Measurements from ENCODE around the gene BCL2L15.
"Not testable (repeated sequence)": the region's sequence is repeated elsewhere in the genome, so short reads cannot be mapped to it uniquely, and the experiment has no call there.

Gene BCL2L15

DNA sequence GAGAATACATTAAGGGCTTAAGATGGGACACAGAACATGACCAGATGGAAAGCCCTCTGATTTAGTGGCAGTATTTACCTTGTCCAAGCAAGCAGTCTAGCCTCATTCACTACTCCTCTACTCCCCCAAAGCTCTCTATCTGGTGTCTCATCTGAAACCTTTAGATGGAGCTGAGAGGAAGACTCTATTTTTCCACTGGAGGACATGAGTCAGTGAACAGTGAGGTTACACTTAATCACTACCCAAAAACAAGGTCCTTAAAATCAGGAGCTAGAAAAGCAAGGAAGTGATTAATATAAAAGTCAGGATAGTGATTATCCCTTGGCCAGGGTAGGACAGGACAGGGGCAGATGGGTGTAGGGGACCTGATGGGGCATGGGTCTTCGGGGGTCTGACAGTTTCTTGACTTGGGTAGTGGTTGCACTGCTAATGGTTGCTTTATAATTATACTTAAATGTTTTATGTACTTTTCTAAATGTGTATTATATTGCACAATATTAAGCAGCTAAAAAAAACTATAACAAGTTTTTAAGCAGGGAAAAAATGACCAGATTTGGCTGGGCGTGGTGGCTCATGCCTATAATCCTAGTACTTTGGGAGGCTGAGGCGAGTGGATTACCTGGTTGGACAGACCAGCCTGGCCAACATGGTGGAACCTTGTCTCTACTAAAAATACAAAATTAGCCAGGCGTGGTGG is 18.8 kb downstream of the BCL2L15 start:
- no peak for DNase-seq

DNA sequence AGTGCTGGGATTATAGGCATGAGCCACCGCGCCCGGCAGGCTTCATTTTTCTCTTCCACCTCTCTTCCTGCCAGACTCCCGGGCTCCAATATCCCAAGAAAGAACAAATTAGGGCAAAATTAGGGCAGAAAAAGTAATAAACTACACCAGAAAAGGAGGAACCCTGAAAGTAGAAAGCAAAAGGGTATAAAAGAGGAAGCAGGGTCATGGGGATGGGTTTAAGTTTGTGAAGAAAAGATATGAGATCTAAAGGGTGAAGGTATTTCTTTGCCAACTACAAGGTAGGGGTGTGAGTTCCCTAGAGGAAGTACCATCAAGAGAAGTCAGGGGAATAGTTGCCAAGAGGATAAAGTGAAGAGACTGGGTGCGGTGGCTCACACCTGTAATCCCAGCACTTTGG is 25.7 kb downstream of the BCL2L15 start:
- DNase-seq, result no peak

DNA sequence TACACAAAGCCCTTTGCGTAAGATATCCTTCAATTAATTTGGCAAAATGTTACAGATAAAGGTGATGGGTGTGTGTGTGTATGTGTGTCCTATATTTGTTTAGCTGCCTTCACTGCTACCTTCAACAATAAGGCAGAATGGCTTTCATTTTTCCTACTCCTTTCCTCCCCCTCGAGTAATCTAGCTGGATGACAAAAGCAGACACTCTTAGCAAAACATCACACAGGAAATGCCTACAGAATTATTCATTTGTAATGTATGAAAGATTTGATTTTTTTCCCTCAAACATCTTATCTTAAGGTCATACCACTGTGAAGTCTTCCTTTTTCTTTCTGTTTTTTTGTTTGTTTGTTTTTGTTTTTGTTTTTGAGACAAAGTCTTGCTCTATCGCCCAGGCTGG is 26.5 kb downstream of the BCL2L15 start:
- no peak for DNase-seq

DNA sequence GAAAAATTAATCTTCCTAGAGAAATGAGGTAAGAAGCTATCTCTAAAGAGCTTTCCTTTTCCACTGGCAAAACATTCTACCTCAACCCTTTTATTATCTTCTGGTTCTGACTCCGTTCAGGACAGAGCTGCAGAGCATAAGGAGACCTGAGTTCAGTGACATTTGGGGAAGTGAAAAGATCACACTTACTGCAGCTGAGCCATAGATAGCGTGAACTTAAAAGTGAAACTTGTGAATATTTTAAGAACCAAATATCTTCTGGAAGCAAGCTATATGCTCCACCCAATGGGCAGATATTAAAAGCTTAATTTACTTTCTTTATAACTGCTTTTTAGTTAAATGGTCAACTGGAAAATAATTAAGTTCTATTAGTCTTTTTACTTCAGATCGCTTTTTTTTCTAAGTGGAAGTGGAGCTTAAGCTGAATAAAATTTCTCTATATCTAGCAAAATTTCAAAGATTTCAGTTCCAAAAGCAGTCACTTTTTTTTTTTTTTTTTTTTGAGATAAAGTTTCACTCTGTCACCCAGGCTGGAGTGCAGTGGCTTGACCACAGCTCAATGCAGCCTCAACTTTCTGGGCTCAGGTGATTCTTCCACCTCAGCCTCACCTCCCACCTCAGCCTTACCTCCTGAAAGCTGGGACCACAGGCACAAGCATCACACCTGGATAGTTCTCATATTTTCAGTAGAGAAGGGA is 27.8 kb downstream of the BCL2L15 start:
- no peak for DNase-seq

DNA sequence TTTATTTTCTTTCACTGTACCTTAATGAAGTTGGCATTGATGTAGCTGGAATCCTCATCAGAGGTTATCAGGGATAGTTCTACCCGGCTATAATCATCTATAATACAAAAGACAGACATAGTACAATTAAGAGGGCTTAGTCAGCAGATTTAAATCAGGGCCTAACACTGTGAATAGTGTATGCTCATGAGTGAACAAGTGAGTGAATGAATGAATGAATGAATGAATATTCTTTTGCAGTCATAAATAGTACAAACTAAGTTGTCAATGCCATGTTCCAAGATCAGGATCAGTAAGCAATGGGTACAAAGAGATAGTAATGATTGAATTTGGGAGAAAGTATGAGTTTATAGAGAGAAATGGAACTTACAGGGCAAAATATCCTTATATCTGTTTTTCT is 28.4 kb downstream of the BCL2L15 start:
- DNase-seq, result no peak

DNA sequence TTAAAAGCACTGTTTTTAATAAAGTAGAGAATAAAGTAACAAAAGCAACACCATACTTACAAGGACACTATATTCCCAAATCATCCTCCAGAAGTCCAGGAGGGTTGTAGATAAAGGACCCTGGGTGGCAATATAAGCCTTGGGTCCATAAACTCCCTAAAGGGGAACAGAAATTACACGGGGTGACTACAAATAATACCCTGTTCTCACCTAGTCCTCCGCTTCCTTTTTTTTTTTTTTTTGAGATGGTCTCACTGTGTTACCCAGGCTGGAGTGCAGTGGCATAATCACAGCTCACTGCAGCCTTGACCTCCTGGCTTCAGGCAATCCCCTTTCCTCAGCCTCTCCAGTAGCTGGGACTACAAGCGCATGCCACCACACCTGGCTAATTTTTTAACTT is 29.0 kb downstream of the BCL2L15 start:
- DNase-seq, result no peak

DNA sequence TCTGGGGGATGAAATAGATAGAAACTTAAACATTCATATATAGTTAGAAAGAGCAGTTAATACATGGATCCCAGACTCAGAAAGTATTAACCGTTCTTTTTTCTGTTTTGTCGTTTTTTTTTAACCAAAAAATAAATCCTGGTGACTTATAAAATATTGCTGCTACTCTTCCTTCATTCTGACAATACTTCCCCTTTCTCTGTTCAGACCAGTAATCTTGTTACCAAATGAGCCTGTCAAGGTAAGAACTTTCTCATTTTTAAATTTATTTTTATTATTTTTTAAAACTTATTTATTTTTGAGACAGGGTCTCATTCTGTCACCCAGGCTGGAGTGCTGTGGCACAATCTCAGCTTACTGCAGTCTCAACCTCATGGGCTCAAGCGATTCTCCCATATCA is 29.6 kb downstream of the BCL2L15 start:
- no peak for DNase-seq

DNA sequence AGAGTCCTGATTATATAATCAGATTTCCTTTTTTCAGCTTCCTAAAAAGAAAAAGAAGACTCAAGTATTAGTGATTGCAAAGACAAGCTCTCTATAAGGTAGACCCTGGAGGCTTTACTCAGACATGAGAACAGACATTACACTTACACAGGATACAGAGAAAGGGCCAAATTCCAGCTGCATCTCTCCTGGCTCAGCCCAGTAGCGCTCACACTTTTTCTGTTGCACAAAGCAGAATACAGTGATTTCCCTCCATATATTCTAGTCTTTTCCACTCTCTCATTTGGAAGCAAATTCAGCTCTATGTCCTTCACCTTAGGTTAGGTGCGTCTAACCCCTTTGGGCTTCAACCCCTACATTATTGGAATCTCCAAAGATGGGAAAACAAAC is 31.0 kb downstream of the BCL2L15 start:
- no peak for DNase-seq

DNA sequence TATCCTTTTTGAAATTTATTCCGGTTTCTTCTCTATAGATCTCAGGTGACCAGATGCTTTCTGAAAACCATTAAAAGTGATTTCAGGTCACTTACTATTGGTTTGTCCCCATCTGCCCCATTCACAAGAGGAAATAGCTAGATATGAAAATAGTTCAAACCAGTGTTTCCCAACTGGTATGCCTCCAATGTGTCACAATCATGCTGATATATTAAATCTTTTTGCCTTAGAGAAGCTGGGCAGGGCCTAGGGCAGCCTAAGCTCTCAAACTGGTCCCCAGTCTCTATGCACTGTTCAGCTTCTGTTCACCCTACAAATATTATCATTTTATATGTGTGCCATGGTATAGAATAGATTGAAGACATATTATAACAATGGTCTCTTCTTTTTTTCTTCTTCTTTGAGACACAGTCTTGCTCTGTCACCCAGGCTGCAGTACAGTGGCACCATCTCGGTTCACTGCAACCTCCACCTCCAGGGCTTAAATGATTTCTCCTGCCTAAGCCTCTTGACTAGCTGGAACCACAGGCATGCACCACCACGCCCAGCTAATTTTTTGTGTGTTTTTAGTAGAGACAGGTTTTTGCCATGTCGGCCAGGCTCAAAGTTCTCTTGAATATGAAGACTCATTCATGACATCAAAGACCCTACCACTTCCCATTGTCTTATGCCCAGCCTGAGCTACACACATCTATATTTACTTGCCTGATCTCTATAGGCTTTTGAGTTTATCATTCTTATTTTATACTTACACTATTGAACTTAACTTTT is 31.6 kb downstream of the BCL2L15 start:
- no peak for DNase-seq

DNA sequence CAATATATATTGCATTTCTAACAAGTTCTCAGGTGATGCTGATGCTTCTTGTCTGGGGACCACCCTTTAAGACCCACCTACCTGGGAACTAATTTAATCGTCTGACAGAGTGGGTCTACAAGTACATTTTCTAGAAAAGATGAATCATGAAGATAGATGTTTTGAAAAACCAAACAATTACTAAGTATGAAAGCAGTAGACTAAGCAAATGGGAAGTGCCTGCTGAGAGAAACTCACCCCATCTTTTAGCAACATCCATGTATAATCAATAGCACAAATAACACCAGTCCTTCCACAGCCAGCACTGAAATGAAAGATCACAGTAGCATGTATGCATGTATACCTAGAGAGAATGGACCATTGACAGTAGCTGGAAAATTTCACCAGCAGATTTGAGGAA is 33.1 kb downstream of the BCL2L15 start:
- DNase-seq, result no peak

DNA sequence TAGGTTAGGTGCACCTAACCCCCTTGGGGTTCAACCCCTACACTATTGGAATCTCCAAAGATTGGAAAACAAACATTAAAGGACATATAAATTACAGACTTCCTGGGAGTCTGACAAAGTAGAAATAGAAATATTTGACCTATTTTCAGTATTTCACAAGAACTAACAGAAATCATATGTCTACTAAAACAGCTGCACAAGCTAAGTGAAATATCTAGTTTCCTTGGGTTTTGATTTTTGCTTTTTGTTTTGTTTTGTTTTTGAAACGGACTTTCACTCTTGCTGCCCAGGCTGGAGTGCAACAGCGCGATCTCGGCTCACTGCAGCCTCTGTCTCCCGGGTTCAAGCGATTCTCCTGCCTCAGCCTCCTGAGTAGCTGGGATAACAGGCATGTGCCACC is 34.7 kb downstream of the BCL2L15 start:
- not testable (repeated sequence) for DNase-seq

DNA sequence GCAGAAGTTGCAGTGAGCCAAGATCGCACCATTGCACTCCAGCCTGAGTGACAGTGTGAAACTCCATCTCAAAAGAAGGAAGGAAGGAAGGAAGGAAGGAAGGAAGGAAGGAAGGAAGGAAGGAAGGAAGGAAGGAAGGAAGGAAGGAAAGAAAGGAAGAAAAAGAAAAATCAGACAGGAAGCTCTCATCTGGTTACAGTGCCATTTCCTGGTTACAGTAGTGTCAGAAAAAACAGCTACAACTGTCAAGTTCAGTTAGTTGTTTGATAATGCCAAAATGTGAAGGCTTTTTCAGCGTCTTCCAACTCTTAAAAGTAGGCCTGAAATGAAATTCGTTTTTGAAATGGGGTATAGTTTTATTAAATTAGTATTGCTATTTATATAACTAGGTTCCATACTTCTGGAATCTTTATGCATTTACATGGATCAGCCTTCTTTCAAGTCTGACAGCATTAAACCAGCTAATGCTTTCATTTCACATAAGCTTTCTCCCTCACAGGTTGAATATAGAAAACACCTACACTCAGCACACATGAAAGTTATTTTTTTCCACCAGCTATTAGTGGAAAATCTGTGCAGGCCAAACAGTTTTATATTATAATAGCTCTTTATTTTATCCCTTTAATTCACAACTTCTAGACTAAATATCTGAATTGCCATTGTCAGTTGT is 37.1 kb downstream of the BCL2L15 start:
- DNase-seq, result no peak

DNA sequence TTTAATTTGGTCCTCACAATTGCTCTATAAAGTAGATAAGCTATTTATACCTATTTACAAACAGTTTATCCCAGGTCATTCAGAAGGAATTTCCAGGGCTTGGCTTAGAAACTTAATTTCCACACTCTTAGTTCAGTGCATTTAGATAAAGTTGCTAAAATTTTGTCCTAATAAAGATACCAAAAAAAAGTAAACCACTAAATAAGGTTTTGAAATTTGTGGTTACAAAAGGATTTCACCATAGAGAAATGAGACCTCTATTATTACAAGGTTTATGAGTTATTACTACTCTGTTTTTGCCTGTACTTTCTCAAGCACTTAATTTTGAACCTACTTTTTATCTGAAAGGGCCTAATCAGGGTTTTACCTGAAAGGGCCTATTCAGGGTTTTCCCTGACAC is 38.3 kb downstream of the BCL2L15 start:
- no peak for DNase-seq

DNA sequence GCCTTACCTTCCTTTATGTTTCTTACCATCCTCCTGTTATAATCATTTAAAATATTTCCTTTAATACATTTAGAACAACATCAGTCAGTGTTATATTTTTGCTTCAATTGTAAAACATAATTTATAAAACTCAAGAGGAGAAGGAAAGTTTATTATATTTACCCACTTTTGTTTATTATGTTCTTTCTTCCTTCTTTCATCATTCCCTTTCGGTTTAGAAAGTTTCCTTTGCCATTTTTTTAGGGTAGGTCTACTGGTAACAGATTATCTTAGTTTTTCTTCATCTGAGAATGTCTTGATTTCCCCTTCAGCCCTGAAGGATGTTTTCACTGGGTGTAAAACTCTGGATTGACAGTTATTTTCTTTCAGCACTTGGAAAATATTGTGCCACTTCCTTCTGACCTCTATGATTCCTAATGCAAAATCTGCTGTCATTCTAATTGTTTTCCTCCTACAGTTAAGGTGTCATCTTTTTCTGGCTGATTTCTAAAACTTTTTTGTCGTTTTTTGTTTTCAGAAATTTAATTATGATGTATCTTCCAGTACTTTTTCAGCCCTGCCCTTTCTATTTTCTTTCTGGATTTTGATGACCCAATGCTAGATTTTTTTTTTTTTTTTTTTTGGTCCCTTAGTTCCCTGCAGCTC is 40.9 kb downstream of the BCL2L15 start:
- DNase-seq, result no peak

DNA sequence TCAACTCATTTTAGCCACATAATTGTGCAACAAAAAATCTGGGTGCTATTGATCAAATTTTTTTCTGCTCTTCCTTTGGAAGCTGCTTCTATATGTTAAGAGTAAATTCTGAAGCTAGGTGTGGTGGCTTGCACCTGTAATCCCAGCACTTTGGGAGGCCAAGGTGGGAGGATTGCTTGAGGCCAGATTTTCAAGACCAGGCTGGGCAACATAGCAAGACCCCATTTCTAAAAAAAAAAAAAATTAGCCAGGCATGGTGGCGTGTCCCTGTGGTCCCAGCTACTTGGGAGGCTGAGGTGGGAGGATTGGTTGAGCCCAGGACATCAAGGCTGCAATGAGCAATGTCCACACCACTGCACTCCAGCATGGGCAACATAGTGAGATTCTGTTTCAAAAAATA is 50.8 kb downstream of the BCL2L15 start:
- no peak for DNase-seq

DNA sequence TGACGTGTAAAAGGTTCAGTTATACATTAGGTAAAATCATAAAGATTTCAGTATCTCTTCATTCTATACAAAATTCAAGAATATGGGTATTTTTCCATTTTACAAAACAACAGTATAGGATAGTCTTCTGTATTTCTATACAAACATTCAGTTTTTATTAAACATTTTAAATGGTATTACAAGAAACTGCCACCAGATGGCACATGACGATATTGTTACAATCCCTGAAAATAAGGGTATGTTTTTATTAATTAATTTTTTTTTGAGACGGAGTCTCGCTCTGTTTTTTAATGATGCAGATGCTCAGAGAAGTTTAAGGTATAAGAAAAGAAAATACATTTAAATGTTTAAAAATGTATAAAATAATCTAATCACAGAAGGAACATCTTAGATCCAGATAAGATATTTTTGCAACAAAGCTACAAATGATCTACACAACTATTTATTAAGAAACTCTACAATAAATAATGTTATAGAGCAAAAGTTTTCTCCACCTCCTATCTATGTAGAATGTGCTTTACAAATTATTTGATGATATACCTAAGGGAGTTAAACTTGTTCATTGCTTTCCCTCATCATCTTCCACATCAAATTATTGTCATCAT is 51.6 kb downstream of the BCL2L15 start:
- DNase-seq, result no peak

DNA sequence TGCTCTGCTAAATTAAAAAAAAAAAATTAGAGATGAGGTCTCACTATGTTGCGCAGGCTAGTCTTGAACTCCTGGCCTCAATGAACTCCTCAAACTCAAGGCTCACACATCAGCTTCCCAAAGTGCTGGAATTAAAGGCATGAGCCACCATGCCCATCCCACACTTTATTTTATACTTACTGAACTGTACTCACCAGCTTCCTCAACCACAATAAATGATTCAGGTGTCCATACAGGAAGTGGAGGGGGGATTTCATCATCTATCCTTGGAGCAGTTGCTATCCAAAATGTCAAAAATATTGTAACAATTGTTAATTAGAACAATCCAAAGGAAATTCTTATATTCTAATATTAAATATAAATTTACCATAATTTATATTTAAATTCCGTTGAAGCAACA is 52.7 kb downstream of the BCL2L15 start:
- no peak for DNase-seq

Measured in activated effector memory CD4-positive, alpha-beta T cell treated with Interleukin-2 at 50 U/mL for 16 hours (primary cell).